Esophagus muscularis mucosa (tissue), 4 donors: Measurements from ENCODE around the gene TMOD3. TPM values are rescaled to one million over a fixed set of nuclear protein-coding genes. Genes with fewer than 3 reads are reported as not detected.

Experiments
- DNase-seq: peaks from one replicate; pipeline ENCODE4 v3.0.0-alpha.2; 2017; ENCODE audit errors: extremely low spot score
- H3K27ac ChIP-seq, 4 donors: fragments of 200-600 bp; sonication (generic); replicated peaks in 1 of 4; 1 replicate in 3 of 4; 2 replicates in 1 of 4; pipeline ENCODE4 v1.5.1; 2016 to 2019; ENCODE audit warnings: mild to moderate bottlenecking in 1 of 4
- H3K27me3 ChIP-seq, 4 donors: fragments of 200-600 bp; sonication (generic); one replicate each; pipeline versions ENCODE4 v1.5.1 to v1.6.0; 2016 to 2019
- H3K36me3 ChIP-seq, 4 donors: fragments of 200-600 bp; sonication (generic); one replicate each; pipeline ENCODE4 v1.5.1; 2016 to 2019
- H3K4me1 ChIP-seq, 4 donors: fragments of 200-600 bp; sonication (generic); one replicate each; pipeline ENCODE4 v1.5.1; 2016 to 2019
- H3K4me3 ChIP-seq, 4 donors: fragments of 200-600 bp; sonication (generic); 1 replicate in 2 of 4; 2 replicates in 2 of 4; pipeline ENCODE4 v1.5.1; 2016 to 2019; ENCODE audit warnings: mild to moderate bottlenecking in 4 of 4, moderate library complexity in 1 of 4
- H3K9me3 ChIP-seq, 4 donors: fragments of 200-600 bp; sonication (generic); 1 replicate in 3 of 4; 2 replicates in 1 of 4; pipeline ENCODE4 v1.5.1; 2016 to 2019
- CTCF ChIP-seq, 3 experiments: fragments of 200-600 bp in 2 of 3; fragments of 450-650 bp in 1 of 3; sonication (generic) in 2 of 3; IDR thresholded peaks; one replicate each; pipeline ENCODE4 v1.5.1; 2017 to 2019; ENCODE audit warnings: antibody characterized with exemption in 3 of 3, mild to moderate bottlenecking in 2 of 3, moderate library complexity in 1 of 3
- EP300 ChIP-seq: sonication (generic); formaldehyde crosslinking; IDR thresholded peaks from one replicate; pipeline ENCODE4 v1.6.1; 2017; ENCODE audit warnings: antibody characterized with exemption
- POLR2A ChIP-seq: fragments of 450-650 bp; IDR thresholded peaks from one replicate; pipeline ENCODE4 v1.6.1; 2017; ENCODE audit warnings: antibody characterized with exemption, moderate library complexity, mild to moderate bottlenecking, low read depth
- POLR2AphosphoS5 ChIP-seq, 2 donors: sonication (generic); formaldehyde crosslinking; IDR thresholded peaks; one replicate each; pipeline ENCODE4 v1.6.1; 2017; ENCODE audit warnings: antibody characterized with exemption in 2 of 2
- WGBS: methylation state at CpG from one replicate; pipeline ENCODE4 v1.1.5; 2018; 5-methylcytosine and 5-hydroxymethylcytosine counted together
- intact Hi-C: fragments of 100-400 bp; cut with DNase I; formaldehyde crosslinking; loops from one replicate; pipeline ENCODE4 v1.15.1; 2023
- total RNA-seq, 4 donors: library from RNA; depleted of rRNA; stranded (reverse); fragments of >200 nt; gene quantifications; one replicate each; pipeline versions ENCODE4 v1.1.0 to v1.2.1, GENCODE V29; 2016

Gene TMOD3
- total RNA-seq, 4 donors from 2014 or later = 16.2 to 27.9 (median 24.7) TPM

GRCh38 chr15:51803965-51804364, 25.5 kb upstream of the TMOD3 start:
- 87% methylated on average over 2 of the region's 2 CpGs for WGBS
- no peaks in the 10 kb centered on the region for H3K9me3 ChIP-seq
- DNase-seq = no peak
- no peak for TF ChIP-seq POLR2A
- no peaks in the 10 kb centered on the region for H3K27me3 ChIP-seq
- intact Hi-C loops = no loop called here
- no peaks in the 10 kb centered on the region for H3K4me1 ChIP-seq
- H3K4me3 ChIP-seq = no peak overlapping the region
- peaks cover 10 to 81% (median 27%) of the 10 kb centered on the region in 4 donors for H3K36me3 ChIP-seq
- H3K27ac ChIP-seq = no peak overlapping the region

- Histone ChIP-seq H3K27me3 (no peaks in the 10 kb centered on the region), H3K4me1 (no peaks in the 10 kb centered on the region), H3K4me3 (no peak overlapping the region), H3K36me3 (peaks cover 12 to 81% (median 26%) of the 10 kb centered on the region in 4 donors), H3K9me3 (no peaks in the 10 kb centered on the region), H3K27ac (no peak overlapping the region)
- TF ChIP-seq POLR2AphosphoS5 (IDR thresholded peaks at IDR 0.05) (no peak), CTCF (IDR thresholded peaks at IDR 0.05) (no peak), EP300 (no peak), POLR2A (no peak)
- WGBS = 80% methylated on average over 2 of the region's 2 CpGs
- intact Hi-C loops = no loop called here
- no peak for DNase-seq
Observed at GRCh38 chr15:51806123-51806522, 23.3 kb upstream of the TMOD3 start.

DNA sequence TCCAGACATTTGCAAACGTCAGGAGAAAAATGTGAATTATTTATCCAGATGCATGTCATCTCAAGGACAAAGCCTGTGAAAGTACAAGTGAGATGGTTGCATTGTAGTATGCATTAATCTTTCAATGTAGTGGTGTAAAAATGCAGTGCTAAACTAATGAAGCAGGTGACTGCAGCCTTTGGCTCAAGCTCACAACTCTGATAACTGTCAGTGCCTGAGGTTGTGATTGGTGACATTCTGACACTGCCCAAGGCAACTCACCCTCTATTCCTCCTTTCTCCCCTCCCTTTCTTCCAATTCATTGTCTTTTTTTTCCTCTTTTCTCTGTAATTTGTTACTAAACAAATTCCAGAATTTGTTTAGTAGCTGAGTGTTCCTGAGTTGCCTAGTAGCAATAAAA, 20.0 kb upstream of the TMOD3 start:
- Histone ChIP-seq H3K36me3 (peaks cover 14 to 85% (median 33%) of the 10 kb centered on the region in 4 donors), H3K27ac (no peak overlapping the region), H3K9me3 (no peaks in the 10 kb centered on the region), H3K4me3 (no peak overlapping the region), H3K27me3 (no peaks in the 10 kb centered on the region), H3K4me1 (no peaks in the 10 kb centered on the region)
- DNase-seq = no peak
- TF ChIP-seq POLR2AphosphoS5 (IDR thresholded peaks at IDR 0.05) (no peak), POLR2A (no peak), CTCF (IDR thresholded peaks at IDR 0.05) (no peak), EP300 (no peak)
- WGBS = 39% methylated on average over 1 of the region's 1 CpG
- intact Hi-C loops = no loop called here

DNA sequence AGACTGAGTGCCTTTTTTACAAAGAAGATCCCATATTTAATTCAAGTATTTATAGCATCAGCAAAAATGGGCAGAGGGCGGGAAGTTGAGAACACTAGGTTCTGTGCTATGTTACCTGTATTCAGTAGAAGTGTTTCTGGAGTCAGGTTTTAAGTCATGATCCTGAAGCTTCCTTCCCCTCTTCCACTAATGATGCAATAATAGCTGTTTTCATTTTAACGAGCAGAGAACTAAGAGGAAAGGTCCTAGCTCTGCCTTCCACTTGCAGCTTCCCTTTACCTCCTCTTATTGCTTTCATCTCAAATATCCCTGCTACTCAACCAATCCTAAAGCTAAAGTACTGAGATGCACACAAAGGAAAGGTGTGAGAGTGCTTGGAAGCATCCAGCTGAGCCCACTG, 16.9 kb upstream of the TMOD3 start:
- peaks cover 8 to 69% (median 20%) of the 10 kb centered on the region in 4 donors for H3K36me3 ChIP-seq
- TF ChIP-seq CTCF (IDR thresholded peaks at IDR 0.05) = no peak
- TF ChIP-seq POLR2A = no peak
- no peak for TF ChIP-seq EP300
- TF ChIP-seq POLR2AphosphoS5 (IDR thresholded peaks at IDR 0.05) = no peak
- no peaks in the 10 kb centered on the region for H3K4me1 ChIP-seq
- no peak overlapping the region for H3K27ac ChIP-seq
- no peak for DNase-seq
- no peaks in the 10 kb centered on the region for H3K27me3 ChIP-seq
- no peak overlapping the region for H3K4me3 ChIP-seq
- intact Hi-C loops = no loop called here
- 92% methylated on average over 2 of the region's 2 CpGs for WGBS
- H3K9me3 ChIP-seq = no peaks in the 10 kb centered on the region

DNA sequence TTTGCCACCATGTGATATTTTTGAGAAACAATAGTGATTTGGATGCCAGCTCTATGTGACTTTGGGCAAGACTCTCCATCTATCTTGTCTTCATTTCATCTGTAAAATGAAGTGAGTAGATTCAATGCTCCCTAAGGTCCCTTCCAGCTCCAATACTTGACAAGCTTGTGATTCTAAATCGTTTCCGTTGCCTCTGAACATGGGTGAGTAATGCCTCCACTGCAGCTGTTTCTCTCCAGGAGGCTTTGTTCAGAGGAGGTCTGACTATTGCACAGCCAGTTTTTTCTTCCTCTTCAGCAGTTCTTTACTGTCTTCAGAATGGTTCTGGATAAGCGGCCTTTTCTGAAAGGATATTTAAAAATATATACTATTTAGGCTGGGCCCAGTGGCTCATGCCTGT, 14.8 kb upstream of the TMOD3 start:
- Histone ChIP-seq H3K27me3 (no peaks in the 10 kb centered on the region), H3K4me1 (no peaks in the 10 kb centered on the region), H3K4me3 (no peak overlapping the region), H3K36me3 (peaks cover 0 to 54% (median 13%) of the 10 kb centered on the region in 4 donors), H3K27ac (no peak overlapping the region), H3K9me3 (no peaks in the 10 kb centered on the region)
- intact Hi-C loops = no loop called here
- TF ChIP-seq EP300 = no peak
- TF ChIP-seq POLR2AphosphoS5 (IDR thresholded peaks at IDR 0.05) = no peak
- no peak for TF ChIP-seq CTCF (IDR thresholded peaks at IDR 0.05)
- no peak for TF ChIP-seq POLR2A
- DNase-seq = no peak
- 93% methylated on average over 3 of the region's 3 CpGs for WGBS
